Spleen (tissue), 7 donors: Measurements from ENCODE around the gene TMEM181.

ENCODE experiments used
- CTCF ChIP-seq, 11 experiments: fragments of 200-600 bp in 7 of 11; fragments of 450-650 bp in 4 of 11; sonication (generic) in 4 of 11; IDR thresholded peaks in 8 of 11; conservative IDR thresholded peaks in 3 of 11; 1 replicate in 7 of 11; 2 replicates in 4 of 11; pipeline versions ENCODE4 v1.4.0 to v1.8.0; 2016 to 2021; ENCODE audit warnings: antibody characterized with exemption in 11 of 11, inconsistent platforms in 4 of 11, mild to moderate bottlenecking in 1 of 11
- POLR2A ChIP-seq, 3 donors: fragments of 450-650 bp; IDR thresholded peaks; one replicate each; pipeline ENCODE4 v1.5.1; 2017; ENCODE audit warnings: antibody characterized with exemption in 3 of 3, mild to moderate bottlenecking in 1 of 3
- donor health status: DM: no; HTN: no; CAD: no; lungs with moderate emphysema.
- donor health status: DM: no; HTN: no; CAD: no.
- donor health status: DM: no; HTN: no; CAD: no.

- TF ChIP-seq CTCF (IDR thresholded peaks at IDR 0.05 in 8 of 11, conservative IDR thresholded peaks at IDR 0.05 in 3 of 11), result no peak
- no peak for TF ChIP-seq POLR2A (IDR thresholded peaks at IDR 0.05)
Measured at GRCh38 chr6:158611541-158612370, 51.9 kb downstream of the TMEM181 start.
